ENCODE results near the gene PSMB9.
A peak's percentile ranks its signal among the peaks of the same experiment; 100 is the strongest.

Gene PSMB9

DNA sequence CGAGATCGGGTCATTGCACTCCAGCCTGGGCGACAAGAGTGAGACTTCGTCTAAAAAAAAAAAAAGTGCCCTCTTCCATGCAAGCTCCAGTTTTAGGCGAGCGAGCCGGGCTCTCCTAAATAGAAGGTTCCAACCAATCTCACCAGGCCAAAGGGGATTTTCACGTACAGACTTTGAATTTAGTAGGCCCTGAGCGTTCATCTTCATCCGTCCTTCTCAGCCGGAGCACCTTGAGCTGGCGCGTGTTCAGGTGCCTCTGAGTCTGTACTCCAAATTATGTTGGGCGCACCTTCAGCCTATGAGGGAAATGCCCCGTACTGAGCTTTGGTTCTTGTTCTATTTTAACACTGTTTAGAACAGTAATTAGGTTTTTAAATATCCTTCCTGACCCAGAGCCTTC is 14.6 kb upstream of the PSMB9 start:
- no peak for DNase-seq (ENCODE audit: low spot score)

DNA sequence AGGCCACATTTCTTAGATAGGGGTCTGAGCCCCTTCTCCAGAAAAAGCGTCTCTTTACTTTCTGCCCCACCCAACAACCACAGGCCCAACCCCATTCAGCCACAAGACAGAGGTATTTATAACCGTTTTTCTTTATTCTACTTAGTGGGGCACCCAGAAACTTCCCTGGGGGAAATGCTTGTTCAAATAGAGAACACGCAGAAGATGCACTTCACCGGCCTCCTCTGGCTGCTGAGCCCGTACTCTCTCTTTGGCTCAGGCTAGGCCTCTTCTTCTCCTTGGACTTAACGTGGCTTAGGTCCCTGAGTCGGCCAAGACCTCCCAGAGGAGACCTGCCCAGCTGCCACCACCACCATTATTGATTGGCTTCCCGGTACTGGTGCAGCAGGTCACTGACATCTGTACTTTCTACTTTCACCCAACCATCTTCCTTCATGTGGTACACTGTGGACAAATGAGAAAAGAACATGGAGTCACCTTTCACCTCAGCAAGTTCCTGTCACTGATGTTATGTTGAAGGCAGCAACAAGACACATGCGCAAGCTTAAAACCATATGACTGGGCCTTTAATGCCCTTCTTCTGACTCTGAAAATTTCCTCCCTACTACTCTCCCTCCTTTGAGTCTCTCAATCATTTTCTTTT is 13.3 kb upstream of the PSMB9 start:
- DNase-seq (ENCODE audit: low spot score), result no peak

DNA sequence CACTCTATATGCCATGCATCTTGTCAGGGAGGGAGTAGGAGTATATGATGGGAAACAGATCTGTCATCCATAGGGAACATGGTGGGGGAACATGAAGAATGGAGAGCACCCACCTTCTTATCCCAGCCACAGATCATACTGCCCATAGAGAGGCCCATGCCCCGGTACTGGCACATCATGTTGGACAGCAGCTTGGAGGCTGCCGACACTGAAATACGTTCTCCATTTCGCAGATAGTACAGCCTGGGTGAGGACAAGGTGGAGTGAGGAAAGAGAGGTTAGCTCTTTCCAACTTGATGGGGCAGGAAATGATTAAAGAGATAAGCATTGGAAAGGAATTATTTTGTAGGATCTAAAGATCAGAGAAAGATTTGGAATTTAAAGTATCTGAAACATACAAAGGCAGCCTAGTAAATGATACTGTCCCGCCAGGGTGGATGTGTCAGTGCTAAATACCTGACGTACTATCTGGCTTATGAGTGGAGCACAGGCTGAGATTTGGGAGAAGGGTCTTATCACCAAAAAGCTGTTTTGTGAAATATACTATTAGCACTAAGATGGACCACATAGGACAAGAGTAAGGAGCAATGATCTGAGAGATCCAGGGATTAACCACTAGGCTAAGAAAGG is 11.9 kb upstream of the PSMB9 start:
- DNase-seq (ENCODE audit: low spot score), result no peak

DNA sequence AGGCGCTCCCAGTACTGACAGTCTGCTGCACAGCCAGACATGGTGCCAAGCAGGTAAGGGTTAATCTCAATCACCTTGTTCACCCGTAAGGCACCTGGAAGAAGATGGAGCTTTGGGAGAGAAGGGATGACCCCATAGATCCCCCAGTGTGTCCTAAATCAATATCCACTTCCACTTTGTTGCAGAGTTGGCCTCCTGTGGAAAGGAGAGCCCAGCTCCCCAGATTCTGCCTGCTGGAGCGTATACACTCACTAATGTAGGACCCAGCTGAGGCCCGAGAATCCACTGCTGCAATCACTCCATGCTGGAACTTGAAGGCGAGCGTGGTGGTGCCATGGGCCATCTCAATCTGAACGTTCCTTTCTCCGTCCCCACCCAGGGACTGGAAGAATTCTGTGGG is 11.3 kb upstream of the PSMB9 start:
- DNase-seq (ENCODE audit: low spot score), result no peak

- no peak for DNase-seq (ENCODE audit: low spot score)
Observed at GRCh38 chr6:32843331-32843978, 10.5 kb upstream of the PSMB9 start.

GRCh38 chr6:32843979-32844838 is 9.8 kb upstream of the PSMB9 start, which contains the start of gene PSMB8:
TSS of gene PSMB8 (minus strand) at chr6:32844047. CDS start at chr6:32843996, 51 bp downstream.
- DNase-seq (ENCODE audit: low spot score), result peak; percentile 95

GRCh38 chr6:32844839-32845383 is 9.1 kb upstream of the PSMB9 start:
- no peak for DNase-seq (ENCODE audit: low spot score)

GRCh38 chr6:32845384-32845884 is 8.6 kb upstream of the PSMB9 start:
- DNase-seq (ENCODE audit: low spot score), result no peak

DNA sequence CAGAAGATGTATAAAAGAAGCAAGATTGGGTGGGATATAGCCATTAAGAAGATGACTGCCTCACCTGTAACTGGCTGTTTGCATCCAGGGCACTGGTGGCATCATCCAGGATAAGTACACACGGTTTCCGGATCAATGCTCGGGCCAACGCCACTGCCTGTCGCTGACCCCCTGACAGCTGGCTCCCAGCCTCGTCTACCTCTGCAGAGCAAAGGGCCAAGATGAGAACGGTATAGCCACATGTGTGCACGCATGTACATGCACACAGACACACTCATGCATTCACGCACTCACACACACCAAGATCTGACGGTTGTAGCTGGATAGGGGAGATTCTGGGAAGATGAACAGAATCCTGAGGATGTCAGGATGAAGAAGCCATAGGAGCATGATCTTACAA is 7.0 kb upstream of the PSMB9 start:
- no peak for DNase-seq (ENCODE audit: low spot score)

- no peak for DNase-seq (ENCODE audit: low spot score)
Observed at GRCh38 chr6:32847795-32848194, 6.2 kb upstream of the PSMB9 start.

DNA sequence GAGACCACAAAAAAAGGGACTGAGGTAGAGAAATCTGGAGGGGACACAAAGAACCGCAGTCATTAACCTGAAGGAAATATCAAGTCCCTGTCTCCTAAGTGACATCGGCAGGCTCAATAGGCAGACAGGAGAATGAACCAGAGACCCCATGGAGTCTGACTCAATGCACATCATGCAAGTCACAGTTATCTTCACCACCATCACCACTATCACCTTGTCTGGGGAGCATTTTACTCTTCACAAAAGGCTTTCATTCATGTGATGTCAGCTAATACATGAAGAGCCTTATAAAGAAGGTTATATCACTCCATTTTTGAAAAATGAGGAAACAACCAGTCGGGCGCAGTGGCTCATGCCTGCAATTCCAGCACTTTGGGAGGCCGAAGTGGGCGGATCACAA is 4.9 kb upstream of the PSMB9 start:
- DNase-seq (ENCODE audit: low spot score), result no peak

GRCh38 chr6:32851025-32851424 is 3.0 kb upstream of the PSMB9 start:
- no peak for DNase-seq (ENCODE audit: low spot score)

DNA sequence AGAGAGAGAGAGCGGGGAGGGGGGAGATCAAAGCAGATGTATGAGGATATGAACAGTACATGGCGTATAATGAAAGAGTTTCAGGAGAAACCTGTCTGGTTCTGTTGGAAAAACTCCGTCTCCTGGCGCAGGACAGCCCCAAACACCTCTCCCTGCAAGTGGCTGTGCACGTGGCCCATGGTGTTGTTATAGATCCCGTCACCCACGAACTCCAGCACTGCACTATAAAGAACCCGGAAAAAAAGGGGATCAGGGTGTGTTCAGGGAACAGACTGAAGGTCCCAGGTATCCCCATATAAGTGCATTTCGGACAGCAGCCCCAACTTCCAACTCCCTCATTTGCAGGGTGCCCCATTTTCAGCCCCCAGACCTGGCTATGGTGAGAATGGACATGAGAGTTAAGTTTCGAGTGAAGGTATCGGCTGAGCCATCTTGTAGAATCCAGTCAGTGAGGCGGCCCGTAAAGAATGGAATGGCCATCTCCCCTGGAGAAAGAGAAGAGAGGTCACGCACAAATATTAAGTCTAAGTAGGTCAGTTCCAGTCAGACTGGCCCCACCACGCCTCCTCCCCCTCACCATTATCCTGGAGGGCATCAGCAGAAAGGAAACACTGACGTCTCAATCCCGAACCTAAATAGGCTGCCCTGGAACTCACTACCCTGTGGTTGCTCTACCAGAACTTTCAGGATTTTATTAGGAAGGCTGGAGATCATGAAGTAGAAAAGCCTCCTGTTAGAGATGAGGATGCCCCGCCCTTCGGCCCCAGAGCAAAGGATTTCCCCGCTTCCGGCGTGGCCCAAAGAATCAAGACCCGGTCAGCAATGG is 1.8 kb upstream of the PSMB9 start:
- DNase-seq (ENCODE audit: low spot score), result peak; percentile 29

DNA sequence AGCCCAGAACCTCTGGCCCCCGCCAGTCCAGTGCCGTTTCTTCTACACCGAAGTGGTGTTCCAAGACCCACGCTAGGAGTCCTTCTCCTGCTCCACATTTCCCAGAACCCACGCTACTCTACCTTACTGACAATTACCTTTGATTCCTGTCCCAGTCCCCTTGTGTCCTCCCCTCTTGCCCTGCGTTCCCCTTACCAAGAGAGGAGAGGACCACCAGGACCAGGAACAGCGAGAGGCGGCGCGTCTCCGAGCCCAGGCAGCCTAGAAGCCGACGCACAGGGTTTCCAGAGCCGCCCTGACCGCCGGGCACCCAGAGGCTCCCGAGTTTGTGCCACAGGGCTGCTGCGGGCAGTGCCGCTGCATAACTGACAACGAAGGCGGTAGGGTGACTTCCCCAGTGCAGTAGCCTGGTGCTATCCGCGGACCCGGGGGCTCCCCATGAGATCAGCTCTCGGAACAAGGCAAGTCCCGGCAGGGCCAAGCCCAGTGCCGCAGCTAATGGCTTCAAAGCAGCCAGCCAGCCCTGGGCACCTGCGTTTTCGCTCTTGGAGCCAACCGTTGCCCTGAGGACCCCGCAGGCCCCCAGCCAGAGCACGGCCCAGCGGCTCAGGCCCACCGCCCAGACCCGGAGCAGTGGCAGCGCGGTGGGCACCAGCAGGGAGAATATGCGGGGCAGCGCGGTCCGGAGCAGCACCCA is 1.0 kb upstream of the PSMB9 start:
- peak; percentile 32 for DNase-seq (ENCODE audit: low spot score)

GRCh38 chr6:32854376-32855178 is 585 bp downstream of the PSMB9 start:
- DNase-seq (ENCODE audit: low spot score), result peak; percentile 42

- no peak for DNase-seq (ENCODE audit: low spot score)
Observed at GRCh38 chr6:32855467-32856174, 1.6 kb downstream of the PSMB9 start.

DNA sequence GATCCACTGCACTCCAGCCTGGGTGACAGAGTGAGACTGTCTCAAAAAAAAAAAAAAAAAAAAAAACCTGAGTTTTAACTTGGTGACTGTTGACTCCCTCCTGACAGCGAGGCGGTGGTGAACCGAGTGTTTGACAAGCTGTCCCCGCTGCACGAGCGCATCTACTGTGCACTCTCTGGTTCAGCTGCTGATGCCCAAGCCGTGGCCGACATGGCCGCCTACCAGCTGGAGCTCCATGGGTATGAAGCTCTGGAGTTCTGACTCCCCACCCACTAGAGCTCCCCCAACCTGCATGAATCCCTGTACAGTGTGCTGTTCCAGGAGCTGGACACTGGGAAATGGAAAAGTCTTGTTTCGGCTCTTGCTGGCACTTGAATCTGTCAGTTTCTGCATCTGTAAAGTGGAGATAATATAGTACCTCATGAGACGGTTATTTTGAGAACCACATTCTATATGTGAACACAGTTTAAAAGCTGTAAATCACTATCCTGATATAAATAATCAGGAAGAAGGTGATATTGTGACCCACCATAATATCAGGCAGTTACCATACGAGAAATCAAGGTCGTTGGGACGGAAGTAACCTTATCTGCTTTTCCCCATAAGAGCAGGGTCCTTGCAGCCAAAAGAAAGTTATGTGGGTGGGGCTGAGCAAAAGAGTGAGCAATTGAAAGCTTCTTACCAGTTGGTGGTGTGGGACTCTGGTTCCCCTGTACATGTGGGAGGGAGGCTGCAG is 3.3 kb downstream of the PSMB9 start:
- no peak for DNase-seq (ENCODE audit: low spot score)

- no peak for DNase-seq (ENCODE audit: low spot score)
Observed at GRCh38 chr6:32858194-32858593, 4.2 kb downstream of the PSMB9 start.
